Liver (tissue), 9 donors: ENCODE measurements around the gene SLC25A52. TPM values are rescaled to one million over a fixed set of nuclear protein-coding genes. Genes with fewer than 3 reads are reported as not detected.
A peak's percentile ranks its signal among the peaks of the same experiment; 100 is the strongest.

Experiments
- DNase-seq: peaks from one replicate; pipeline ENCODE4 v3.0.0-alpha.2; 2017; ENCODE audit warnings: low spot score
- H3K27ac ChIP-seq, 2 donors: one replicate each; pipeline ENCODE4 v1.7.0; 2013; ENCODE audit warnings: inconsistent platforms in 2 of 2, low read length in 2 of 2, control low read depth in 1 of 2, low read depth in 1 of 2, mild to moderate bottlenecking in 1 of 2
- H3K27me3 ChIP-seq, 4 donors: one replicate each; pipeline versions ENCODE4 v1.6.1 to v1.7.0; 2013; ENCODE audit warnings: low read length in 3 of 4, inconsistent platforms in 1 of 4, mild to moderate bottlenecking in 1 of 4, moderate library complexity in 1 of 4; ENCODE audit not compliant: control insufficient read depth in 4 of 4, insufficient read depth in 4 of 4
- H3K36me3 ChIP-seq, 4 donors: one replicate each; pipeline versions ENCODE4 v1.6.1 to v1.7.0; 2013; ENCODE audit warnings: low read length in 3 of 4, mild to moderate bottlenecking in 3 of 4, low read depth in 1 of 4, moderate library complexity in 1 of 4; ENCODE audit not compliant: control insufficient read depth in 4 of 4, insufficient read depth in 3 of 4
- H3K4me1 ChIP-seq, 4 donors: one replicate each; pipeline versions ENCODE4 v1.6.1 to v1.7.0; 2013; ENCODE audit warnings: low read length in 3 of 4, mild to moderate bottlenecking in 3 of 4, moderate library complexity in 1 of 4; ENCODE audit not compliant: control insufficient read depth in 4 of 4, insufficient read depth in 4 of 4
- H3K4me3 ChIP-seq, 3 donors: one replicate each; pipeline versions ENCODE4 v1.6.1 to v1.7.0; 2013; ENCODE audit warnings: low read length in 3 of 3, control low read depth in 1 of 3, low read depth in 1 of 3, mild to moderate bottlenecking in 1 of 3
- H3K9ac ChIP-seq, 2 donors: one replicate each; pipeline ENCODE4 v1.7.0; 2013; ENCODE audit warnings: low read length in 2 of 2, mild to moderate bottlenecking in 2 of 2, moderate library complexity in 2 of 2, control low read depth in 1 of 2, low read depth in 1 of 2
- H3K9me3 ChIP-seq, 4 donors: one replicate each; pipeline versions ENCODE4 v1.6.1 to v1.7.0; 2013; ENCODE audit warnings: low read length in 3 of 4; ENCODE audit not compliant: control insufficient read depth in 4 of 4
- ATF3 ChIP-seq: IDR thresholded peaks from 2 replicates; pipeline ENCODE4 v1.6.1; 2016; ENCODE audit warnings: antibody characterized with exemption
- CTCF ChIP-seq: fragments of 150-350 bp; IDR thresholded peaks from 2 replicates; pipeline ENCODE4 v1.5.1; 2017; ENCODE audit warnings: improper control_type of control experiment, low read depth, low read length; ENCODE audit not compliant: missing input control
- EGR1 ChIP-seq, 2 donors: IDR thresholded peaks; 2 replicates each; pipeline ENCODE4 v1.6.1; 2016 to 2018; ENCODE audit warnings: antibody characterized with exemption in 2 of 2, low read depth in 2 of 2
- FOXA1 ChIP-seq: IDR thresholded peaks from 2 replicates; pipeline ENCODE4 v1.6.1; 2016; ENCODE audit warnings: antibody characterized with exemption
- FOXA2 ChIP-seq: IDR thresholded peaks from 2 replicates; pipeline ENCODE4 v1.6.1; 2016; ENCODE audit warnings: antibody characterized with exemption
- GABPA ChIP-seq, 2 donors: IDR thresholded peaks in 1 of 2; conservative IDR thresholded peaks in 1 of 2; 2 replicates each; pipeline ENCODE4 v1.6.1; 2016; ENCODE audit warnings: antibody characterized with exemption in 2 of 2, mild to moderate bottlenecking in 1 of 2, moderate library complexity in 1 of 2
- HNF4A ChIP-seq, 2 donors: conservative IDR thresholded peaks; 2 replicates each; pipeline ENCODE4 v1.6.1; 2016; ENCODE audit warnings: antibody characterized with exemption in 2 of 2, mild to moderate bottlenecking in 2 of 2
- HNF4G ChIP-seq: IDR thresholded peaks from 2 replicates; pipeline ENCODE4 v1.6.1; 2016; ENCODE audit warnings: antibody characterized with exemption
- JUND ChIP-seq, 2 donors: IDR thresholded peaks; 2 replicates each; pipeline ENCODE4 v1.6.1; 2016; ENCODE audit warnings: antibody characterized with exemption in 2 of 2
- MAX ChIP-seq: IDR thresholded peaks from 2 replicates; pipeline ENCODE4 v1.6.1; 2016; ENCODE audit warnings: antibody characterized with exemption
- RAD21 ChIP-seq, 2 donors: IDR thresholded peaks; 2 replicates each; pipeline ENCODE4 v1.6.1; 2016; ENCODE audit warnings: antibody characterized with exemption in 2 of 2, mild to moderate bottlenecking in 2 of 2
- REST ChIP-seq: IDR thresholded peaks from 2 replicates; pipeline ENCODE4 v1.6.1; 2016; ENCODE audit warnings: antibody characterized with exemption, mild to moderate bottlenecking
- RXRA ChIP-seq, 2 donors: IDR thresholded peaks; 2 replicates each; pipeline ENCODE4 v1.6.1; 2017 to 2018; ENCODE audit warnings: antibody characterized with exemption in 2 of 2, mild to moderate bottlenecking in 1 of 2
- SP1 ChIP-seq: IDR thresholded peaks from 2 replicates; pipeline ENCODE4 v1.6.1; 2018; ENCODE audit warnings: antibody characterized with exemption, mild to moderate bottlenecking
- TAF1 ChIP-seq: conservative IDR thresholded peaks from 2 replicates; pipeline ENCODE4 v1.6.1; 2016; ENCODE audit warnings: antibody characterized with exemption, mild to moderate bottlenecking
- YY1 ChIP-seq: IDR thresholded peaks from 2 replicates; pipeline ENCODE4 v1.6.1; 2016; ENCODE audit warnings: antibody characterized with exemption, mild to moderate bottlenecking
- ZBTB33 ChIP-seq: IDR thresholded peaks from 2 replicates; pipeline ENCODE4 v1.6.1; 2016; ENCODE audit warnings: antibody characterized with exemption
- WGBS: extraction: QIAGEN DNeasy Blood & Tissue Kit; methylation state at CpG from one replicate; pipeline ENCODE4 v1.1.7; 2013; 5-methylcytosine and 5-hydroxymethylcytosine counted together
- polyA plus RNA-seq, 2 donors: library from polyadenylated mRNA; stranded (reverse) in 1 of 2; unstranded in 1 of 2; fragments of 200-250 nt in 1 of 2; fragments of >200 nt in 1 of 2; fragmentation: Nextera tagmentation in 1 of 2; extraction: Ambion mirVana in 1 of 2; gene quantifications; one replicate each; pipeline versions ENCODE4 v1.2.1 to v1.2.3, GENCODE V29; 2013 to 2015
- total RNA-seq, 2 donors: library from RNA; depleted of rRNA; stranded (reverse); fragments of >200 nt; gene quantifications; one replicate each; pipeline ENCODE4 v1.2.3, GENCODE V29; 2014
- donor health status: healthy.
- donor health status: healthy.
- donor health status: healthy.
- donor health status: healthy.
- donor health status: healthy.

The SLC25A52 gene
- total and polyA plus RNA-seq, 4 donors: 0.14 to 0.17 TPM; not detected in 2

- Histone ChIP-seq H3K9me3 (peaks cover 1 to 17% (median 3%) of the 10 kb centered on the region in 4 donors), H3K36me3 (no peaks in the 10 kb centered on the region), H3K4me3 (no peak overlapping the region), H3K27ac (no peak overlapping the region), H3K9ac (no peak overlapping the region), H3K4me1 (no peaks in the 10 kb centered on the region), H3K27me3 (no peaks in the 10 kb centered on the region)
- no peak for TF ChIP-seq HNF4G
- TF ChIP-seq REST: no peak
- no peak for TF ChIP-seq RAD21 (IDR thresholded peaks at IDR 0.05)
- no peak for TF ChIP-seq ATF3
- no peak for TF ChIP-seq MAX
- no peak for TF ChIP-seq YY1
- no peak for TF ChIP-seq SP1
- TF ChIP-seq ZBTB33: no peak
- TF ChIP-seq TAF1: no peak
- no peak for TF ChIP-seq CTCF
- TF ChIP-seq RXRA (IDR thresholded peaks at IDR 0.05): no peak
- no peak for TF ChIP-seq FOXA2
- no peak for TF ChIP-seq EGR1 (IDR thresholded peaks at IDR 0.05; ENCODE audit: low read depth in 2 of 2)
- WGBS: 82% methylated on average over 3 of the region's 3 CpGs
- DNase-seq: no peak
Observed at GRCh38 chr18:31783059-31783458, 22.4 kb upstream of the SLC25A52 start.

GRCh38 chr18:31778391-31778950 lies 17.8 kb upstream of the SLC25A52 start:
- Histone ChIP-seq H3K4me3 (peak overlapping the region in 1 of 3 donors; percentile 43), H3K9ac (no peak overlapping the region), H3K4me1 (peaks cover 0 to 7% (median 3%) of the 10 kb centered on the region in 4 donors), H3K9me3 (peaks cover 3 to 17% (median 4%) of the 10 kb centered on the region in 4 donors), H3K27me3 (no peaks in the 10 kb centered on the region), H3K27ac (no peak overlapping the region), H3K36me3 (no peaks in the 10 kb centered on the region)
- DNase-seq: no peak
- TF ChIP-seq REST: no peak
- TF ChIP-seq GABPA (IDR thresholded peaks at IDR 0.05 in 1 of 2, conservative IDR thresholded peaks at IDR 0.05 in 1 of 2): no peak
- TF ChIP-seq HNF4A (conservative IDR thresholded peaks at IDR 0.05): no peak
- no peak for TF ChIP-seq HNF4G
- no peak for TF ChIP-seq RAD21 (IDR thresholded peaks at IDR 0.05)
- TF ChIP-seq JUND (IDR thresholded peaks at IDR 0.05): no peak
- TF ChIP-seq FOXA1: no peak
- TF ChIP-seq ATF3: no peak
- TF ChIP-seq CTCF: no peak
- TF ChIP-seq MAX: no peak
